GM19023 (cell line): ENCODE data around the gene NLRC4.
"Not testable (repeated sequence)": the region's sequence is repeated elsewhere in the genome, so short reads cannot be mapped to it uniquely, and the experiment has no call there.

ENCODE experiments used
- ATAC-seq: cut with Tn5 transposase; IDR thresholded peaks from one replicate; pipeline ENCODE4 v1.9.1; 2021; ENCODE audit warnings: mild to moderate bottlenecking, moderate library complexity; ENCODE audit not compliant: unreplicated experiment

The NLRC4 gene

GRCh38 chr2:32264422-32265105, at the start of gene NLRC4:
TSS of gene NLRC4 (minus strand) at chr2:32264886. CDS start at chr2:32256775, 8,111 bp downstream.
- peak; percentile 85 for ATAC-seq

GRCh38 chr2:32310577-32310976, 45.9 kb upstream of the NLRC4 start:
- ATAC-seq: no peak

GRCh38 chr2:32293966-32294562, 29.4 kb upstream of the NLRC4 start:
- not testable (repeated sequence) for ATAC-seq

- not testable (repeated sequence) for ATAC-seq
These were observed 28.8 kb upstream of the NLRC4 start for GRCh38 chr2:32293493-32293892.

- ATAC-seq: no peak
These were observed 27.1 kb upstream of the NLRC4 start for GRCh38 chr2:32291746-32292145.

- ATAC-seq: no peak
These were observed 25.3 kb upstream of the NLRC4 start for GRCh38 chr2:32290000-32290339.

- no peak for ATAC-seq
These were observed 24.7 kb upstream of the NLRC4 start for GRCh38 chr2:32289165-32289999.

- no peak for ATAC-seq
These were observed 19.6 kb upstream of the NLRC4 start for GRCh38 chr2:32284321-32284720.

GRCh38 chr2:32278478-32278853, 13.8 kb upstream of the NLRC4 start:
- no peak for ATAC-seq

GRCh38 chr2:32277674-32278477, 13.2 kb upstream of the NLRC4 start, which contains the start of gene YIPF4:
TSS of gene YIPF4 (plus strand) at chr2:32277904. CDS start at chr2:32278156, 252 bp downstream.
- peak; percentile 98 for ATAC-seq

- no peak for ATAC-seq
These were observed 12.6 kb upstream of the NLRC4 start for GRCh38 chr2:32277363-32277673.

GRCh38 chr2:32275790-32276189, 11.1 kb upstream of the NLRC4 start:
- not testable (repeated sequence) for ATAC-seq

GRCh38 chr2:32274289-32274688, 9.6 kb upstream of the NLRC4 start:
- no peak for ATAC-seq

GRCh38 chr2:32272279-32272678, 7.6 kb upstream of the NLRC4 start:
- no peak for ATAC-seq

- no peak for ATAC-seq
These were observed 6.4 kb upstream of the NLRC4 start for GRCh38 chr2:32271063-32271462.

GRCh38 chr2:32262105-32262504, 2.6 kb downstream of the NLRC4 start:
- no peak for ATAC-seq

GRCh38 chr2:32260376-32260775, 4.3 kb downstream of the NLRC4 start:
- no peak for ATAC-seq

GRCh38 chr2:32258242-32258641, 6.4 kb downstream of the NLRC4 start:
- no peak for ATAC-seq

- ATAC-seq: no peak
These were observed 14.4 kb downstream of the NLRC4 start for GRCh38 chr2:32250290-32250689.

- no peak for ATAC-seq
These were observed 14.9 kb downstream of the NLRC4 start for GRCh38 chr2:32249731-32250236.

- no peak for ATAC-seq
These were observed 16.4 kb downstream of the NLRC4 start for GRCh38 chr2:32248299-32248698.
